ENCODE measurements around the gene ANKFY1. TPM values are rescaled to one million over a fixed set of nuclear protein-coding genes. Genes with fewer than 3 reads are reported as not detected.

Gene ANKFY1
- polyA plus RNA-seq, 1 of the 3 experiments (the other 2 are of a cell fraction), result 29.6 TPM

DNA sequence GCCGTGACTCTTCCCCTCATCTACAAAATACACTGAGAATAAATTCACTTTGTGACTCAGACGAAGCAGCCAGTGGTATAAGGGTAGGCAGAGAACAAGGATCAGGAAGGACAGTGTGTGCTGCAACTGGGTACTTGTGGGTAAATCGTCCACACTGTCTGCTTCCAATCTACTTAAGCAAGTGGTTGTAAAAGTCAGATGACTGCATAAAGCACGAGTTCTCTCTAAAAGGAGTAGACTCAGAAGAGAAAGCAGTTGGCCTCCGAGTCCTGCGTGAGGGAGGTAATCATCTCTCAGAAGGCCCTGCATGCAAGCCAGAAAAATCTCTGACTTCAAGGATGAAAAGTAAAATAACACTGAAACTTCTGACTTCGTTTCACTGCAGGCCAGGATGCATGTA lies 43.1 kb downstream of the ANKFY1 start:
- no peaks in the 10 kb centered on the region for H3F3A ChIP-seq (replicated peaks; ENCODE audit: insufficient read depth)
- no peaks in the 10 kb centered on the region for H4K20me1 ChIP-seq (ENCODE audit: insufficient read depth)
- no peak overlapping the region for H3K4me2 ChIP-seq
- peaks cover 3% of the 10 kb centered on the region; the same call in 1 of the 2 replicates for H3K79me2 ChIP-seq (ENCODE audit: insufficient read depth)
- DNase-seq, result no peak
- POLR2A ChIA-PET, result no interaction called here
- H3K36me3 ChIP-seq (replicated peaks in 1 of 2; ENCODE audit: control insufficient read depth in 1 of 2, insufficient read depth in 2 of 2, low read length in 1 of 2), result peaks cover 16 to 20% of the 10 kb centered on the region in 2 experiments
- H2AFZ ChIP-seq (ENCODE audit: low read depth), result no peak overlapping the region
- CTCF ChIA-PET, result interaction anchor here (1.6 to 2.1 kb wide), 2 partner anchors 20 to 193 kb away, joined by 6 to 7 read pairs; no protein-coding TSS in a partner anchor
- H3K9me3 ChIP-seq, result no peaks in the 10 kb centered on the region
- H3K4me3 ChIP-seq (ENCODE audit: low read depth in 2 of 2, low read length in 1 of 2), result no peak overlapping the region
- H3K9me2 ChIP-seq, result no peaks in the 10 kb centered on the region
- peaks cover 8 to 22% of the 10 kb centered on the region in 2 experiments; a peak in 3 of 4 replicates for H3K4me1 ChIP-seq (ENCODE audit: control insufficient read depth in 1 of 2, insufficient read depth in 2 of 2, low read depth in 1 of 2, low read length in 1 of 2)
- no peak overlapping the region for H3K27ac ChIP-seq (ENCODE audit: low read depth in 2 of 2, low read length in 1 of 2)
- TF ChIP-seq SMC3 (IDR thresholded peaks at IDR 0.05; ENCODE audit: low read depth, low read length), result no peak
- H3K27me3 ChIP-seq (ENCODE audit: insufficient read depth), result no peaks in the 10 kb centered on the region
- no peak overlapping the region for H3K9ac ChIP-seq
- WGBS (ENCODE audit: low lambda C conversion rate), result 89% methylated on average over 7 of the region's 7 CpGs

DNA sequence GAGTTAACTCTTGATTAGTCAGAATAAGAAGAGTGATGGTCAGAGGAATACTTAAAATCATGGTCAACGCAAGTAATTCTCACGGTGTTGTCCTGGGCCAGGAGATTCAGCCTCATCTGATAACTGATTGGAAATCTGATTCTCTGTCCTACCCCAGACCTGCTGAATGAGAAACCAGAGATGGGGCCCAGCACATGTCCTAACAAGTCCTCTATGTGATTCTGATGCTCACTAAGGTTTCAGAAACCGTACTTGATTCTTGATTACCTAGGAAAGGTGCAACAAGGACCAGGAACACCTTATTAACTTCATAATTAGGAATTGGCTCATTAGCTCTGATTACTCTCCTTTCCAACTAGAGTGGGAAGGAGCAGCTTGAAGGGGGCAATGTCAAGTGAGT lies 44.5 kb downstream of the ANKFY1 start:
- Histone ChIP-seq H3K9me3 (no peaks in the 10 kb centered on the region), H3K27me3 (ENCODE audit: insufficient read depth) (no peaks in the 10 kb centered on the region), H3K4me1 (ENCODE audit: control insufficient read depth in 1 of 2, insufficient read depth in 2 of 2, low read depth in 1 of 2, low read length in 1 of 2) (peaks cover 8 to 22% of the 10 kb centered on the region in 2 experiments; a peak in 3 of 4 replicates), H4K20me1 (ENCODE audit: insufficient read depth) (no peaks in the 10 kb centered on the region), H3K79me2 (ENCODE audit: insufficient read depth) (peaks cover 7% of the 10 kb centered on the region; the same call in 1 of the 2 replicates), H3K27ac (ENCODE audit: low read depth in 2 of 2, low read length in 1 of 2) (peak overlapping the region in 1 of 2 experiments; percentile 23; a peak in 1 of 4 replicates), H3K9ac (no peak overlapping the region), H3K4me3 (ENCODE audit: low read depth in 2 of 2, low read length in 1 of 2) (no peak overlapping the region), H2AFZ (ENCODE audit: low read depth) (no peak overlapping the region), H3F3A (replicated peaks; ENCODE audit: insufficient read depth) (no peaks in the 10 kb centered on the region), H3K36me3 (replicated peaks in 1 of 2; ENCODE audit: control insufficient read depth in 1 of 2, insufficient read depth in 2 of 2, low read length in 1 of 2) (peaks cover 11 to 20% of the 10 kb centered on the region in 2 experiments), H3K9me2 (no peaks in the 10 kb centered on the region), H3K4me2 (no peak overlapping the region)
- TF ChIP-seq ELF1 (IDR thresholded peaks at IDR 0.05) (no peak), TEAD4 (IDR thresholded peaks at IDR 0.05; ENCODE audit: borderline replicate concordance, insufficient read depth) (no peak), FOSL2 (IDR thresholded peaks at IDR 0.05; ENCODE audit: borderline replicate concordance, low read depth) (no peak), TAF1 (IDR thresholded peaks at IDR 0.05; ENCODE audit: borderline replicate concordance, low read depth, low read length) (no peak), NRF1 (IDR thresholded peaks at IDR 0.05; ENCODE audit: low read depth, low read length) (no peak), GATA2 (CRISPR knock-in tag; IDR thresholded peaks at IDR 0.05) (no peak), CHD2 (IDR thresholded peaks at IDR 0.05; ENCODE audit: low read length, partially characterized antibody) (no peak), NFIC (IDR thresholded peaks at IDR 0.05; ENCODE audit: borderline replicate concordance) (no peak), TCF12 (IDR thresholded peaks at IDR 0.05) (no peak), RCOR1 (IDR thresholded peaks at IDR 0.05; ENCODE audit: low read length) (no peak), RFX5 (IDR thresholded peaks at IDR 0.05; ENCODE audit: low read length) (no peak), GABPA (IDR thresholded peaks at IDR 0.05; ENCODE audit: low read depth) (no peak), YY1 (IDR thresholded peaks at IDR 0.05; ENCODE audit: low read depth) (no peak)
- TF ChIP-seq, protein P1, sequence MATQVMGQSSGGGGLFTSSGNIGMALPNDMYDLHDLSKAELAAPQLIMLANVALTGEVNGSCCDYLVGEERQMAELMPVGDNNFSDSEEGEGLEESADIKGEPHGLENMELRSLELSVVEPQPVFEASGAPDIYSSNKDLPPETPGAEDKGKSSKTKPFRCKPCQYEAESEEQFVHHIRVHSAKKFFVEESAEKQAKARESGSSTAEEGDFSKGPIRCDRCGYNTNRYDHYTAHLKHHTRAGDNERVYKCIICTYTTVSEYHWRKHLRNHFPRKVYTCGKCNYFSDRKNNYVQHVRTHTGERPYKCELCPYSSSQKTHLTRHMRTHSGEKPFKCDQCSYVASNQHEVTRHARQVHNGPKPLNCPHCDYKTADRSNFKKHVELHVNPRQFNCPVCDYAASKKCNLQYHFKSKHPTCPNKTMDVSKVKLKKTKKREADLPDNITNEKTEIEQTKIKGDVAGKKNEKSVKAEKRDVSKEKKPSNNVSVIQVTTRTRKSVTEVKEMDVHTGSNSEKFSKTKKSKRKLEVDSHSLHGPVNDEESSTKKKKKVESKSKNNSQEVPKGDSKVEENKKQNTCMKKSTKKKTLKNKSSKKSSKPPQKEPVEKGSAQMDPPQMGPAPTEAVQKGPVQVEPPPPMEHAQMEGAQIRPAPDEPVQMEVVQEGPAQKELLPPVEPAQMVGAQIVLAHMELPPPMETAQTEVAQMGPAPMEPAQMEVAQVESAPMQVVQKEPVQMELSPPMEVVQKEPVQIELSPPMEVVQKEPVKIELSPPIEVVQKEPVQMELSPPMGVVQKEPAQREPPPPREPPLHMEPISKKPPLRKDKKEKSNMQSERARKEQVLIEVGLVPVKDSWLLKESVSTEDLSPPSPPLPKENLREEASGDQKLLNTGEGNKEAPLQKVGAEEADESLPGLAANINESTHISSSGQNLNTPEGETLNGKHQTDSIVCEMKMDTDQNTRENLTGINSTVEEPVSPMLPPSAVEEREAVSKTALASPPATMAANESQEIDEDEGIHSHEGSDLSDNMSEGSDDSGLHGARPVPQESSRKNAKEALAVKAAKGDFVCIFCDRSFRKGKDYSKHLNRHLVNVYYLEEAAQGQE (IDR thresholded peaks at IDR 0.05; ENCODE audit: low read depth, low read length), result no peak
- TF ChIP-seq, protein P2, sequence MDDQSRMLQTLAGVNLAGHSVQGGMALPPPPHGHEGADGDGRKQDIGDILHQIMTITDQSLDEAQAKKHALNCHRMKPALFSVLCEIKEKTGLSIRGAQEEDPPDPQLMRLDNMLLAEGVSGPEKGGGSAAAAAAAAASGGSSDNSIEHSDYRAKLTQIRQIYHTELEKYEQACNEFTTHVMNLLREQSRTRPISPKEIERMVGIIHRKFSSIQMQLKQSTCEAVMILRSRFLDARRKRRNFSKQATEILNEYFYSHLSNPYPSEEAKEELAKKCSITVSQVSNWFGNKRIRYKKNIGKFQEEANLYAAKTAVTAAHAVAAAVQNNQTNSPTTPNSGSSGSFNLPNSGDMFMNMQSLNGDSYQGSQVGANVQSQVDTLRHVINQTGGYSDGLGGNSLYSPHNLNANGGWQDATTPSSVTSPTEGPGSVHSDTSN (IDR thresholded peaks at IDR 0.05), result no peak
- ChIA-PET CTCF (interaction anchor here (1.0 to 2.1 kb wide), 3 partner anchors 22 to 194 kb away, joined by 3 to 7 read pairs (median 6); no protein-coding TSS in a partner anchor), POLR2A (no interaction called here)
- 94% methylated on average over 3 of the region's 3 CpGs for WGBS (ENCODE audit: low lambda C conversion rate)
- DNase-seq, result no peak

All from SK-N-SH (cell line).